ENCODE data around the gene NUDC. TPM values are rescaled to one million over a fixed set of nuclear protein-coding genes. Genes with fewer than 3 reads are reported as not detected.

Gene NUDC
- polyA plus RNA-seq, 1 experiment: 54.1 TPM

DNA sequence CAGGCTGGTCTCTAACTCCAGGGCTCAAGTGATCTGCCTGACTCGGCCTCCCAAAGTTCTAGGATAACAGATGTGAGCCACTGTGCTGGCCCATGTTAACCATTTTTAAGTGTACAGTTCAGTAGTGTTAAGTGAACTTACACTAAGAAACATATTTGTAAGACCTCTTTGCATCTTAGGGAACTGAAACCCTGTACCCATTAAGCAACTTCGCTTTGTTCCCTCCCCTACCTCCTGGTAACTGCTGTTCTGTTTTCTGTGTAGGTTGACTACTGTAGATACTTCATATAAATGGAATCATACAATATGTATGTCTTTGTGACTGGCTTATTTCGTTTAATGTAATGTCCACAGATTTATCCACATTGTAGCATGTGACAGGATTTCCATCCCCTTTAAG is 11.0 kb downstream of the NUDC start:
- POLR2A ChIA-PET: no interaction called here
- Histone ChIP-seq H3K4me3 (ENCODE audit: low read depth, low read length) (no peak overlapping the region), H3K27me3 (ENCODE audit: control insufficient read depth, insufficient read depth, low read length) (no peaks in the 10 kb centered on the region), H3K27ac (ENCODE audit: low read depth, low read length) (no peak overlapping the region), H3K9me3 (ENCODE audit: control insufficient read depth, insufficient read depth, low read length) (no peaks in the 10 kb centered on the region)
- CTCF ChIA-PET: no interaction called here
- TF ChIP-seq, protein P1, sequence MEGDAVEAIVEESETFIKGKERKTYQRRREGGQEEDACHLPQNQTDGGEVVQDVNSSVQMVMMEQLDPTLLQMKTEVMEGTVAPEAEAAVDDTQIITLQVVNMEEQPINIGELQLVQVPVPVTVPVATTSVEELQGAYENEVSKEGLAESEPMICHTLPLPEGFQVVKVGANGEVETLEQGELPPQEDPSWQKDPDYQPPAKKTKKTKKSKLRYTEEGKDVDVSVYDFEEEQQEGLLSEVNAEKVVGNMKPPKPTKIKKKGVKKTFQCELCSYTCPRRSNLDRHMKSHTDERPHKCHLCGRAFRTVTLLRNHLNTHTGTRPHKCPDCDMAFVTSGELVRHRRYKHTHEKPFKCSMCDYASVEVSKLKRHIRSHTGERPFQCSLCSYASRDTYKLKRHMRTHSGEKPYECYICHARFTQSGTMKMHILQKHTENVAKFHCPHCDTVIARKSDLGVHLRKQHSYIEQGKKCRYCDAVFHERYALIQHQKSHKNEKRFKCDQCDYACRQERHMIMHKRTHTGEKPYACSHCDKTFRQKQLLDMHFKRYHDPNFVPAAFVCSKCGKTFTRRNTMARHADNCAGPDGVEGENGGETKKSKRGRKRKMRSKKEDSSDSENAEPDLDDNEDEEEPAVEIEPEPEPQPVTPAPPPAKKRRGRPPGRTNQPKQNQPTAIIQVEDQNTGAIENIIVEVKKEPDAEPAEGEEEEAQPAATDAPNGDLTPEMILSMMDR (IDR thresholded peaks at IDR 0.05; ENCODE audit: low read depth, low read length): no peak
- DNase-seq (ENCODE audit: low read depth, low spot score): no peak

DNA sequence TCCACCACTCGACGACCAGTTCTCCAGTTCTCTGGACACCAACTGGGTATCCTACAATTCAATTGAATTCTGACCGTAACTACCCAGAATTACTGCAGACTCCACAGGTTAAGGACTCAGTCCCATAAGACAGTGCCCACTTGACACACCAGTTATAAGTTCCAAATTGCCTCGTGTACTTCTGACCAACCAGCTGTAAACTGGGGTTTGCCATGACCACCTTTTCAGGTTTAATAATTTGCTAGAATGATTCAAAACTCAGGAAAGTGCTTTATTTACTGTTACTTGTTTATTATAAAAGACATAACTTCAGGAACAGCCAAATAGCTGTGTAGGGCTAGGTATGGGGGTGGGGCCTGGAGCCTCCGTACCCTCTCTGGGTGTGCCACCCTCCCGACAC is 15.3 kb downstream of the NUDC start:
- Histone ChIP-seq H3K27ac (ENCODE audit: low read depth, low read length) (no peak overlapping the region), H3K9me3 (ENCODE audit: control insufficient read depth, insufficient read depth, low read length) (no peaks in the 10 kb centered on the region), H3K27me3 (ENCODE audit: control insufficient read depth, insufficient read depth, low read length) (no peaks in the 10 kb centered on the region), H3K4me3 (ENCODE audit: low read depth, low read length) (no peak overlapping the region)
- TF ChIP-seq, protein P1 (IDR thresholded peaks at IDR 0.05; ENCODE audit: low read depth, low read length): no peak
- POLR2A ChIA-PET: no interaction called here
- CTCF ChIA-PET: interaction anchor here (0.7 kb wide), 1 partner anchor 110 kb away, joined by 3 read pairs; no protein-coding TSS in a partner anchor
- DNase-seq (ENCODE audit: low read depth, low spot score): no peak

DNA sequence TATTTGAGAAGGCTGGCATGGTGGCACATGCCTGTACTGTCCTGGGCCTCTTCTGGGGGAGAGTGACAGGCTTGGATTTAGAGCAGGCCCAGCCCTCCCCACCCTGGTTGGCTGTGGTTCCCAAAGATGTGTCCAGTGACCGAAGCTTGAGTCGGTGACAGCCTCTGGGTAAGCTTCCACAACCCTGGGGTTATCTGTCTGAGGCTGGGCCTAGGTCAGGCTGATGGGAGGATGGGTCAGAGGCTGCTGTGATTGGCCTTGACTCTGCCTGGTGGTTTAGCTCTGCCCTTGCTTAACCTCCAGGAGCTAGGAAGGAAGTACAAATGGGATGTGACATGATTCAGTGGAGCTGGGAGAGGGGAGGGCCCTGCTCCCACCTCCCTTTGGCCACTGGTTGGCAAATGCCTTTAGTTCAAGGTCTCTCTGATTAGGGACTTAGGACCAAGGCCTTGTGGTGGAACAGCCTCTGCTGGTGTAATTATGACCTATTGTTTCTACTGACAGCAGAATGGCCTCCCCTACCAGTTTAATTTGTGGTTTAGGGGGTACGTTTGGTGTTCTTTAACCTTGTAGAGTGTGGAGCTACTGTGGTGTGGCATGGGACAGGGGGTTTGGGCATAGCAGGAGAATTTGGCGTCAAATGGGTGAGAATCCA is 16.6 kb downstream of the NUDC start:
- Histone ChIP-seq H3K27ac (ENCODE audit: low read depth, low read length) (no peak overlapping the region), H3K9me3 (ENCODE audit: control insufficient read depth, insufficient read depth, low read length) (no peaks in the 10 kb centered on the region), H3K27me3 (ENCODE audit: control insufficient read depth, insufficient read depth, low read length) (no peaks in the 10 kb centered on the region), H3K4me3 (ENCODE audit: low read depth, low read length) (no peak overlapping the region)
- POLR2A ChIA-PET: interaction anchor here (0.6 to 1.0 kb wide), 2 partner anchors 9 to 216 kb away, joined by 3 to 5 read pairs; no protein-coding TSS in a partner anchor
- DNase-seq (ENCODE audit: low read depth, low spot score): no peak
- TF ChIP-seq, protein P1 (IDR thresholded peaks at IDR 0.05; ENCODE audit: low read depth, low read length): no peak
- CTCF ChIA-PET: interaction anchor here (0.8 kb wide), 1 partner anchor 20 kb away, joined by 3 read pairs; no protein-coding TSS in a partner anchor

DNA sequence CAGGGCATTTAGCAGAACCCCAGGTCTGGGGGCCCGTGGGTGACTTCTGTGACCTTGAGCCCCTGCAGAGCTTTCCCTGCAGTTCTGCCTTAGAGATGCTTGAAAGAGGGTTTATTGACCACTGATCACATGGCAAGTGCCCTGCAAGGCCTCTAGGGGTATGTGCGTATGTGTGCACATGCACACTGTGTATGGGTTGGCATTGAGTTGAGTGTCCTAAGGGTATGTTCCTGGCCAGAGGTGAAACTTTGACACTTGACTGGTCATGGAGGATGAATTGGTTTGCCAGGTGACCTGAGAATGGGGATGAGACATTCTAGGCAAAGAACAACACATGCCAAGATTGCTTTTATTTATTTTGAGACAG is 17.1 kb downstream of the NUDC start:
- CTCF ChIA-PET: interaction anchor here (0.8 kb wide), 1 partner anchor 20 kb away, joined by 3 read pairs; no protein-coding TSS in a partner anchor
- H3K27me3 ChIP-seq (ENCODE audit: control insufficient read depth, insufficient read depth, low read length): no peaks in the 10 kb centered on the region
- POLR2A ChIA-PET: interaction anchor here (1.0 kb wide), 1 partner anchor 9 kb away, joined by 5 read pairs; no protein-coding TSS in a partner anchor
- TF ChIP-seq, protein P1 (IDR thresholded peaks at IDR 0.05; ENCODE audit: low read depth, low read length): no peak
- H3K27ac ChIP-seq (ENCODE audit: low read depth, low read length): no peak overlapping the region
- H3K4me3 ChIP-seq (ENCODE audit: low read depth, low read length): no peak overlapping the region
- no peak for DNase-seq (ENCODE audit: low read depth, low spot score)
- no peaks in the 10 kb centered on the region for H3K9me3 ChIP-seq (ENCODE audit: control insufficient read depth, insufficient read depth, low read length)

DNA sequence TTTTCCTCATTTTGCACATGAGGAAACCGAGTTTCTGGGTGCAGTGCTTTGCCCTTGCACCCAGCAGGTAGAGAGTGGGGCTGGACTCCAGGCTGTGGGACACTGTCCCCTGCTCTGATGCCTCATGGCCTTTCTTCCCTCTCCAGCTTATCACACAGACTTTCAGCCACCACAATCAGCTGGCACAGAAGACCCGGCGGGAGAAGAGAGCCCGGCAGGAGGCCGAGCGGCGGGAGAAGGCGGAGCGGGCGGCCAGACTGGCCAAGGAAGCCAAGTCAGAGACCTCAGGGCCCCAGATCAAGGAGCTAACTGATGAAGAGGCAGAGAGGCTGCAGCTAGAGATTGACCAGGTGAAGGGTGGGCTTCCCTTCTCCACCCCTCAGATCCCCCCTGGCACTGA is 19.8 kb downstream of the NUDC start:
- TF ChIP-seq, protein P1 (IDR thresholded peaks at IDR 0.05; ENCODE audit: low read depth, low read length): no peak
- POLR2A ChIA-PET: no interaction called here
- Histone ChIP-seq H3K4me3 (ENCODE audit: low read depth, low read length) (no peak overlapping the region), H3K9me3 (ENCODE audit: control insufficient read depth, insufficient read depth, low read length) (no peaks in the 10 kb centered on the region), H3K27ac (ENCODE audit: low read depth, low read length) (no peak overlapping the region), H3K27me3 (ENCODE audit: control insufficient read depth, insufficient read depth, low read length) (no peaks in the 10 kb centered on the region)
- CTCF ChIA-PET: interaction anchor here (0.6 kb wide), 1 partner anchor 120 kb away, joined by 4 read pairs; no protein-coding TSS in a partner anchor
- no peak for DNase-seq (ENCODE audit: low read depth, low spot score)

Data from AG04450 (cell line).